Dermis microvascular lymphatic vessel endothelial cell (primary cell): ENCODE results near the gene CA5A. TPM values are rescaled to one million over a fixed set of nuclear protein-coding genes. Genes with fewer than 3 reads are reported as not detected.
"Not testable (repeated sequence)": the region's sequence is repeated elsewhere in the genome, so short reads cannot be mapped to it uniquely, and the experiment has no call there.

ENCODE experiments used
- DNase-seq, 2 donors: peaks; one replicate each; pipeline versions ENCODE4 v3.0.0 to v3.0.0-alpha.2; 2010; ENCODE audit warnings: low read depth in 2 of 2
- total RNA-seq: library from RNA; depleted of rRNA; stranded (reverse); fragments of >200 nt; gene quantifications from 2 replicates; pipeline ENCODE4 v1.2.1, GENCODE V29; 2014

Gene CA5A
- total RNA-seq = not detected in 2 replicates

DNA sequence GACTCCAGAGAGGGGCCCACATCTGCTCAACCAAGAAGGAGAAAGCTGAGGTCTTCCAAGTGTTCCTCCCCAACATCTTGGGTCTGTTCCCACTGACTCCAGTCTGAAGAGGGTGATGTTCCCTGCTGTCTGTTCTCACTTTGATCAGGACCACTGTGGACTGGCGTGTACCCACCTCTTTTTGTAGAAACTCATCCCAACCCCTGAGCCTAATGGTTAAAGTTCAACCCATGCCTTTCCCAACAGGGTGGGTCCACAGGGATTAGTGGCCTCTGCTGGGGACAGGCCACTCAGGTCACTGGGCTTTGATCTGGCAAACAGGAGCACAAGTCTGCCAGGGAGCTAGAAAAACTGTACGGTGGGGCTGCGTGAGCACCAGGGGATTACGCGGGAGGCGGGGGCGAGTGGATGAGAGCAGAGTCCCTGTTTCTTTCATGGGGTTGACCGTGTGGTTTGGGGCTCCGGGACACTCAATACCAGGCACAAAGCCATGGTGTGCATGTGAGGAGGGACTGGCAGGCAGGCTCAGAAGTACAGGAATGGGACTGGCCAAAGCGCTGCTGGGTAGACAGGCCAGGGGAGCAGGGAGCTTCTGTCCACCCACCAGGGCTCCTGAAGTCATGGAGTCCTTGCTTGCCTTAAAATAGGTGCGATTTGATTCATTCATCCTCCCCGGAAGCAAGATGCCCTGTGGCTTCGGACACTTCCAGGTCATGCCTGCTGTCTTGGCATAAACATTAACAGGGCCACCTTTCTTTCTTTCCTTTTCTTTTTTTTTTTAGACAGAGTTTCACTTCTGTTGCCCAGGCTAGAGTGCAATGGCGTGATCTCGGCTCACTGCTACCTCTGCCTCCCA lies at the start of gene CA5A:
CA5A (minus strand) TSS at position 155 of the 856 bp plus-strand sequence; CDS start at position 76, 79 bp downstream.
- no peak for DNase-seq

GRCh38 chr16:87985493-87985892 lies 49.2 kb upstream of the CA5A start:
- DNase-seq = not testable (repeated sequence)

DNA sequence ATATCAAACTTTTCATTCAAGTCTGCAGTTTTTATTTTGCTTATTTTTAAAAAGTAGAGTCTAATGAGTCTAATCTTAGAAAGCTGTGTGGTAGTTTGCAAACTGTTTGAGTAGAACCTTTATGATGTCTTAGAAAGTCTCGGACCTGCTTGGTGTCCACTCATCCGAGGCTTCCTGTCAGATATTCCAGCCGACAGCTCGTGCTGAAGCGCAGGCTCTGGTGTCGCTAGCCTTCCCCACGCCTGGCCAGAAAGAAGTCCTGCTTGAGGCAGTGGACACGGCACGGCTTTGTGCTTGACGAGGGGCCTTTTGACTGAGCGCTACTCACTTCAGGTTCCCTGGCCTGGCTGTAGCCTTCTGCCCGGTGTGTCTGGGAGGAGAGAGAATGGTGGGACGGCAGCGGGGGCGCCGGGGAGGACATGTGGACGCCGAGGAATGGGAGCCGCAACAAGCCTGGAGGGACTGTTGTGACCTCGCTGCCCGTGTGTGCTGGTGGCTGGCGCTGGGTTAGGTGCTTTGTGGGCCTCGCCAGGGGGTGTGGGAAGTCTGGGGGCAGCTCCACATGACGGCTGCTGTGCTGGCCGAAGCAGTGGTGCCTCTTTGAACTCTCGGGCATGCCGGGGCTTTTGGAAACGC lies 48.4 kb upstream of the CA5A start:
- DNase-seq = no peak

DNA sequence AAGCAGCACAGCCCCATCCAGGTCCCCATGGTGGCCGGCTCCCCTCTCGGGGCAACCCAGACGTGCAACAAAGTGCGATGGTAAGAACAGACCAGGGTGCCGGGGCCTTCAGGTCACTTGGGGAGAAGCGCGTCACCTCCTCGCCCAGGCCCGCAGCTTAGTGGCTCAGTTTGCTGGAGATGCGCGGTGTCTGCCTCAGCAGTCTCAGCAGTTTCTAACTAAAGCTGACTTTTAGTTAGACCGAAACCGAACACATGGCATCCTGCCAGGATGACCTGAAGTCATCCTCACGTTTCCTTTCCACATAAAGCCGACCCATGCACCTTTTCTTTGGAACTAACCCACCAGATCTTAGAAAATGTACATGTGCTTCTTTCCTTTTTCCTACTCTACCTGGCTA lies 47.9 kb upstream of the CA5A start:
- not testable (repeated sequence) for DNase-seq

DNA sequence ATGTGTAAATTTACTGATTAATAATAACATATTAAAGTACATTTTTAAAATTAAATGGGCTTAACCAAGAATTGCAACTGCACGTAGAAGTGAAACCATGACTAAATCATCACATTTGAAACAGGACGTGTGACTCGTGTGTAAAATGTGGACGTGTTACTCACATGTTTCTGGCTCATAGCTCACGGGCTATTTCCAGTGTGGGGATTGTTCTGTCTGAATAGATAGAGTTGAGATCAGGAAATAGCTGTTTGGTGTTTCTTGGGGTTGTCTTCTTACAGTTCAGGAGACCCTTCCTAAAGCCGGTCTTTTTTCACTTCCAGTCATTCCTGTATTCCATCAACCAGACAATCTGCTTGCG lies 47.4 kb upstream of the CA5A start:
- peak; percentile 21 to 59 for DNase-seq

DNA sequence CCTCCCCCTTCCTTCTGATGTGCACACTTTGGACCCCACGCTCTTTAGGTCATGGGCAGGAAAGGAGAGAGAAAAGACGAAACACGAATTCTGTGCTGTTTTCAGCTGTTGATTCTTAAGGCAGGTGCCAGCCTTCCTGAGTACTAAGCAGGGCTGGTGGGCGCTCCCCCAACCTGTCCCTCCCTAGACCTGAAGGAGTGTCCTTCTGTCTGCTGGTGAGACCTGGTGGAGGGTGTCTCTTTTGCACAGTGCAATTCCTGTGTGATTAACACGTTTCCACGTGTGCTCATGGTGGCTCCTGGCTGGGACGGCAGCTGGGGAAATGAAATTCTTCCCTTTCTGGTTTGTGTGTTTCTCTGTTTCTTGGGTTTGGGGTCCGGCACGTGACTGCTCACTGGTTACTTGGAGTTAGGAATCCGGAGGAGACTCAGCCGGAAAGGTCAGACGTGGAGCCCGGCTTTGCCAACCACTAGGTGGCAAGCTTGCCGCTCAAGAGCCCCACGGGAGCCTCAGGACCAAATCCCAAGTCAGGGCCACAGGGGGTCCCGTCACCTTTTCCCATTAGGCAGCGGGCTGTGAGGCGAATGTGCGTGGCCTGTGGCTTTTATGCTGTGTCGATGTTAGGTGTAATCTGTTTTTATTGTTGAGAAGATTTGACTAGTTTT lies 46.9 kb upstream of the CA5A start:
- peak in 1 of 2 donors; percentile 16 for DNase-seq

DNA sequence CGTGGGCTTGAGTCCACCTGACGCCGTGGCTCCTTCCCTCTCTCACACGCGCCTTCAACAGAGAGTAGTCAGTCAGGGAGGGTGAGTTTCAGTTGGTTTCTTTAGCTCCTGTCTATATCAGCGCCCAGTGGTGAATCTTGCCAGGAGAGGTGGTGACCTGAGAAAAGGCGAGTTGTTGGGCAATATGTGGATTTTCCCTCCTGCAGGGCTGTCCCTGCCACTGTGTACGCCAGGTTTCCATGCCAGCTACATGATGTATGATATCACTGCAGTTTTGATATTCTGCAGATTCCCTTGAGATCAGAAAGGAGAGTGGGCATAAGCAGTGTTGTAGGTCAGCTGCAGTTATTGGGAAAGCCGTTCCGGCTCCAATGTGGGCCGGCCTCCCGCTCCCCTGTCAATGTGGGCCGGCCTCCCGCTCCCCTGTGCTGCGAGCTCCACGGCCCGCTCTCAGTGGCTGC lies 46.3 kb upstream of the CA5A start:
- DNase-seq = no peak

- not testable (repeated sequence) for DNase-seq
Measured at GRCh38 chr16:87981376-87981775, 45.0 kb upstream of the CA5A start.

GRCh38 chr16:87979911-87980630 lies 43.7 kb upstream of the CA5A start:
- not testable (repeated sequence) for DNase-seq

DNA sequence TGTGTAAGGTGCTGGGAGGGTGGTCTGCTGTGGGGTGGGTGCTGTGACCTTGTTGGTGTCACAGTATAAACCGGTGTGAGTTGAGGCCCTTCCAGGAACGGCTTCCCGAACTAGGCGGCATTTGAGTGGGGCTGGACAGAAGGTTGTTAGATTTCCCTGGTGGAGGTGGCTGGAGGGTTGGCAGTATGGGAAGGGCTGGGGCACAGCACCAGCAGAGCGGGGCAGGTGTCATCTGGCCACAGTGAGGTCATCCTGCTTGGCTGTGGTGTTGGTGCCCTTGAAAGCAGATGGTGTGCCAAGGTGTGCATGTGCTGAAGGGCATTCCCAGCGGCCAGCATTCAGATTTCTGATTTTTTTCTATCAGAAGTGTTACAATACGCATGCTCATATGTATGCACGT lies 43.0 kb upstream of the CA5A start:
- DNase-seq = no peak

DNA sequence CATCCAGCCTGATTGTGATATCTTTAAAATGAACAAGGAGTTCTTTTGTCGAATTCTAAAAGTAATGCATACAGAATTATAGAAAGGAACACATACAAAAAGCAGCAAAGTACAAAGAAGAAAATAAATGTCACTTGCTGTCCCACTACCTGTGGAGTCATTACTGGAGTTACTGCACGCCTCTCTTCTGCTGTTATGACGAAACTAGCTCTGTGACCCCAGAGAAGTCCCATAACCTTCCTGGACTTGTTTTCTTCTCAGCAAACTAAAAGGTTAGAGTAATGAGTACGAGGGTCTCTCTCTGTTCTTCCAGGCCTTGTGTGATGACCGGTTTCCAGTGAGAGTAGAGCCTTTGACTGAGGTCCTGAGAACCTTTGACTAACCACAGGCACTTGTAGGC lies 41.8 kb upstream of the CA5A start:
- DNase-seq = no peak

DNA sequence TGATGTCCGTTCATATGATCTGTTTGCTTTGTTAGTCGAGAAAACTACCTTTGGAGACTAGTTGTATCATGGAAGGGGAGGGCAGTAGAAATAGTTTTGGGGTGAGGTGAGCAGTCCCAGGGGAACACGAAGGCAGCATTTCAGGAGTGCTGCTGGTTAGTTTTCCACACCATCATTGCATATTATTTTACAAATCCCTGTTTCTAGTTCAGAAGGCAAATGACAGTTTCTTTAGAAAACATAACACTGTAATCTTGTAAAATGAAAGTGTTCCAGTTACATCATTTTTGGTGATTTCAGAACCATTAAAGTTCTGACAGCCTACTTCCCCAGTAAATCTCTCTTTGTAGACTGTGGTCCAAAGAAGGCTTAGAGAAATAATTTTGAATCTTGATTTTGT lies 40.3 kb upstream of the CA5A start:
- no peak for DNase-seq

GRCh38 chr16:87974178-87974577 lies 37.8 kb upstream of the CA5A start:
- no peak for DNase-seq

GRCh38 chr16:87973717-87974116 lies 37.4 kb upstream of the CA5A start:
- no peak for DNase-seq

DNA sequence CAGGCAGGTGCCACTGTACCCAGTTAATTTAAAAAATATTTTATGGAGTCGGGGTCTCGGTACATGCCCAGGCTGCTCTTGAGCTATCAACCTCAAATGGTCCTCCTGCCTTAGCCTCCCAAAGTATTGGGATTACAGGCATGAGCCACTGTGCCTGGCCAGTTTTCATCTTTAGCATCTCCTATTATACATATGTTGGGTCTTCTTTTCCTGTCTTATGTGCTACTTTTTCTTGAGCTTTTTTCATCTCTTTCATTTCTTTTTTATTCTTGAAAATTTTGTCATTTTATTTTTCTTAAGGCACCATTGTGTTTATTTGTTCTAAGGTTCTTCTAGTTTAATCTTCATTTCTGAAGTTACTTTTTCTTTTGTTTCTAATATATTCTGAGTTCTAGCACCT lies 35.6 kb upstream of the CA5A start:
- no peak for DNase-seq

DNA sequence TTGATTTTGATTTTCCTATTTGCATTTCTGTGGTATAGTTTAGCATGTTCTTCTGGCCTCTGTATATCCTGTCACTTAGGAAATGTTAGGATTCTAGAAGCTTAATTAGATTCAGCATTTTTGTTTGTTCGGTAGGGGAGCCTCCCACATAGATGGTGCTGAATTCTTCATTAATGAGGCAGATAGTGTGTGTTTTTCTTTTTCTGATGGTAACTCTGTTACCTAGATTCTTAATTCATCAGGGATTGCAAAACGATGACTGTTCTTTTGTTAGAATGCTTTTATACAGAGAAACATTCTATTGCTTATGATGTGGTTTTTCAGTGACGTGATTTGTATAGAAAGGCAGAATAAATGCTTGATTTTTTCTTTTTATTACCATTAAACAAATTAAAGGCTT lies 33.9 kb upstream of the CA5A start:
- no peak for DNase-seq

GRCh38 chr16:87968541-87968940 lies 32.2 kb upstream of the CA5A start:
- no peak for DNase-seq

DNA sequence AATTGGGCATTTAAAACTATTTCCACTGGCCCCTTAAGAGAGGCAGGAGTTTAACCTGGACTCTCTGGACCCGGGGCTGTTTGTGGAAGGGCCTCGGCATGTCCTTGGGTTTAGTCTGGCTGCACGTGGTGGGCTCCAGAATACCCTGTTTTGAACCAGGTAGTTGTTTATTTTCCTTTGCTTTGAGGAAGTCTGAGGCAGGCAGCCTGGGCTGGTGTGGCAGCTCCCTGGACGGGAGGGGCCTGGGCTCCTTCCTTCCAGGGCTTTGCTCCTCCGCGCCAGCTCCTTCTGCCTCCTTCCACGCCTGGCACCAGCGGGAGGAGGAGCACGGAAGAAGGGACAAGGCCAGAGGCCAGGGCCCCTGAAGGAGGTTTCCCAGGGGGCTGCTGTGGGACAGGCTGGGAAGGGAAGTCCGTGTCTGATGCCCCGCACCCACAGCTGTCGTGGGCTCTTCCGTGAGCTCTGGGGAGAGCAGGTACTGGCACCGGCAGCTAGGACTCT lies 30.4 kb upstream of the CA5A start:
- peak in 1 of 2 donors; percentile 46 for DNase-seq

DNA sequence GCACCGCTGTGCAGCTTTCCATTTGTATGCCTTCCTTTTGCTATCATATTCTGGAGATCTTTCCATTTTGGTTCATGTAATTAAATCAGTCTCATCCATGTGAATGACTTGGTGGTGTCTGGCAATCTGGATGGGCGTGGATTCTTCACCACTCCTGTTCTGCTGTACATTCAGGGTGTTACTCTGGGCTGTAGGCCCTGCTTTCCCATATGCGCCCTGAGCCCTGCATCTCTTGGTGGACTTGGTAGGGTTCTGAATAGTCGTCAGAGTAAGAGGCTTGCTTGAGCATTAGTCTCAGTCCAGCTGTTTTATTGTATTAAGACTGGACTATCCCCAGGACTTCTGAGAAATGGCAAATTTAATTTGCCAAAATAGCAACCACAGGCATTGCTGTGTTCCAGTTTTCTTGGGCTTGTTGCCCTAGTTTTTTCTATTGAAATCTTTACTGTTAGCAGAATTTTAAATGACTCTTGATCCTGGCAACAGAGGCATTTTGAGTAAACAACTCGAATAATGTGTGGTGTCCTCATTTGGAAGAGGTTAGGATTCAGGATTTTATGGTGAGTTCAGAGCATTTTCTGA lies 29.8 kb upstream of the CA5A start:
- no peak for DNase-seq

GRCh38 chr16:87965417-87965816 lies 29.1 kb upstream of the CA5A start:
- DNase-seq = no peak

- DNase-seq = peak in 1 of 2 donors; percentile 32
Measured at GRCh38 chr16:87964049-87964659, 27.8 kb upstream of the CA5A start.
